Left lung (tissue), 10 donors: ENCODE data around the gene TMPRSS11F. TPM values are rescaled to one million over a fixed set of nuclear protein-coding genes. Genes with fewer than 3 reads are reported as not detected.

Experiments
- ATAC-seq: fragments of 200-7000 bp; cut with Tn5 transposase; one replicate; pipeline ENCODE4 v1.9.1; 2020; ENCODE audit warnings: moderate library complexity
- DNase-seq, 4 donors: peaks; one replicate each; pipeline ENCODE4 v3.0.0-alpha.2; 2013 to 2020
- H3K27ac ChIP-seq, 2 donors: fragments of 200-600 bp; sonication (generic) in 1 of 2; one replicate each; pipeline versions ENCODE4 v1.5.0 to v1.8.0; 2020 to 2021
- H3K27me3 ChIP-seq, 2 donors: fragments of 200-600 bp; sonication (generic) in 1 of 2; one replicate each; pipeline versions ENCODE4 v1.5.0 to v1.8.0; 2020 to 2021
- H3K36me3 ChIP-seq, 2 donors: fragments of 200-600 bp; sonication (generic) in 1 of 2; one replicate each; pipeline versions ENCODE4 v1.5.0 to v1.8.0; 2020 to 2021
- H3K4me1 ChIP-seq, 2 donors: fragments of 200-600 bp; one replicate each; pipeline ENCODE4 v1.8.0; 2021
- H3K4me3 ChIP-seq, 2 donors: fragments of 200-600 bp; sonication (generic) in 1 of 2; one replicate each; pipeline versions ENCODE4 v1.5.0 to v1.8.0; 2020 to 2021; ENCODE audit warnings: mild to moderate bottlenecking in 1 of 2
- H3K9me3 ChIP-seq, 2 donors: fragments of 200-600 bp; sonication (generic) in 1 of 2; one replicate each; pipeline versions ENCODE4 v1.5.0 to v1.8.0; 2020 to 2021
- CTCF ChIP-seq, 2 donors: fragments of 200-600 bp; sonication (generic) in 1 of 2; IDR thresholded peaks; one replicate each; pipeline versions ENCODE4 v1.5.0 to v1.8.0; 2021; ENCODE audit warnings: antibody characterized with exemption in 2 of 2
- intact Hi-C, 2 donors: fragments of 100-400 bp; cut with DNase I; formaldehyde crosslinking; loops; one replicate each; pipeline versions ENCODE4 v1.11.2 to v1.14.2; 2022
- polyA plus RNA-seq, 6 donors: library from polyadenylated mRNA; unstranded; fragments of 120-200 nt; gene quantifications; one replicate each; pipeline ENCODE4 v1.2.1, GENCODE V29; 2013; ENCODE audit not compliant: insufficient read length in 6 of 6
- total RNA-seq, 2 donors: library from RNA; stranded (reverse); fragmentation: NEBNext Ultra II Directional; extraction: Animal tissue kit (Norgen Biotek cat#: 25700); gene quantifications; one replicate each; pipeline ENCODE4 v1.2.1, GENCODE V29; 2021
- donor health status: DM: no; HTN: yes; CAD: no.
- donor health status: DM: no; HTN: no; CAD: no.

The TMPRSS11F gene
- total and polyA plus RNA-seq, 8 donors = 0.07 to 0.18 (median 0.10) TPM; not detected in 5

- Histone ChIP-seq H3K4me1 (no peaks in the 10 kb centered on the region), H3K9me3 (no peaks in the 10 kb centered on the region), H3K36me3 (no peaks in the 10 kb centered on the region), H3K4me3 (no peak overlapping the region), H3K27ac (no peak overlapping the region), H3K27me3 (no peaks in the 10 kb centered on the region)
- TF ChIP-seq CTCF (IDR thresholded peaks at IDR 0.05) = no peak
- intact Hi-C loops = no loop called here
- DNase-seq (no peak), ATAC-seq (no peak)
Measured at GRCh38 chr4:68074397-68074796, 55.3 kb downstream of the TMPRSS11F start.

- Histone ChIP-seq H3K27me3 (no peaks in the 10 kb centered on the region), H3K4me3 (no peak overlapping the region), H3K9me3 (no peaks in the 10 kb centered on the region), H3K36me3 (no peaks in the 10 kb centered on the region), H3K4me1 (no peaks in the 10 kb centered on the region), H3K27ac (no peak overlapping the region)
- intact Hi-C loops = no loop called here
- ATAC-seq = no peak
- DNase-seq = no peak
- no peak for TF ChIP-seq CTCF (IDR thresholded peaks at IDR 0.05)
Measured at GRCh38 chr4:68070302-68070701, 59.4 kb downstream of the TMPRSS11F start.

GRCh38 chr4:68062501-68062900 lies 67.2 kb downstream of the TMPRSS11F start:
- TF ChIP-seq CTCF (IDR thresholded peaks at IDR 0.05) = no peak
- no peaks in the 10 kb centered on the region for H3K27me3 ChIP-seq
- H3K4me3 ChIP-seq = no peak overlapping the region
- H3K27ac ChIP-seq = no peak overlapping the region
- ATAC-seq (no peak), DNase-seq (no peak)
- H3K9me3 ChIP-seq = no peaks in the 10 kb centered on the region
- intact Hi-C loops = no loop called here
- no peaks in the 10 kb centered on the region for H3K4me1 ChIP-seq
- no peaks in the 10 kb centered on the region for H3K36me3 ChIP-seq

GRCh38 chr4:68038272-68038671 lies 91.4 kb downstream of the TMPRSS11F start:
- TF ChIP-seq CTCF (IDR thresholded peaks at IDR 0.05) = no peak
- Histone ChIP-seq H3K9me3 (no peaks in the 10 kb centered on the region), H3K27me3 (no peaks in the 10 kb centered on the region), H3K4me3 (no peak overlapping the region), H3K36me3 (no peaks in the 10 kb centered on the region), H3K4me1 (no peaks in the 10 kb centered on the region), H3K27ac (no peak overlapping the region)
- ATAC-seq = no peak
- intact Hi-C loops = no loop called here
- no peak for DNase-seq

GRCh38 chr4:68021185-68021584 lies 108.5 kb downstream of the TMPRSS11F start:
- DNase-seq = no peak
- TF ChIP-seq CTCF (IDR thresholded peaks at IDR 0.05) = no peak
- H3K9me3 ChIP-seq = no peaks in the 10 kb centered on the region
- intact Hi-C loops = no loop called here
- no peak overlapping the region for H3K27ac ChIP-seq
- no peak overlapping the region for H3K4me3 ChIP-seq
- no peak for ATAC-seq
- no peaks in the 10 kb centered on the region for H3K4me1 ChIP-seq
- H3K36me3 ChIP-seq = no peaks in the 10 kb centered on the region
- H3K27me3 ChIP-seq = no peaks in the 10 kb centered on the region
